Chondrocyte (in vitro differentiated cells): ENCODE data around the gene CRIM1. TPM values are rescaled to one million over a fixed set of nuclear protein-coding genes. Genes with fewer than 3 reads are reported as not detected.

Source experiments
- DNase-seq: peaks from one replicate; pipeline ENCODE4 v3.0.0; 2021; ENCODE audit warnings: mixed read lengths, low spot score
- H3K27ac Mint-ChIP-seq: one replicate; pipeline ENCODE4 v1.8.0; 2021; ENCODE audit warnings: mild to moderate bottlenecking, moderate library complexity, mixed read lengths; ENCODE audit not compliant: unreplicated experiment
- H3K27me3 Mint-ChIP-seq: 2 replicates; pipeline ENCODE4 v1.8.0; 2021; ENCODE audit warnings: low read depth, mixed read lengths
- H3K36me3 Mint-ChIP-seq: 2 replicates; pipeline ENCODE4 v1.8.0; 2021; ENCODE audit warnings: low read depth, mixed read lengths
- H3K4me1 Mint-ChIP-seq: 2 replicates; pipeline ENCODE4 v1.8.0; 2021; ENCODE audit warnings: low read depth, mild to moderate bottlenecking, mixed read lengths
- H3K4me3 Mint-ChIP-seq: one replicate; pipeline ENCODE4 v1.8.0; 2021; ENCODE audit warnings: mild to moderate bottlenecking, moderate library complexity, mixed read lengths; ENCODE audit not compliant: unreplicated experiment
- H3K9me3 Mint-ChIP-seq: 2 replicates; pipeline ENCODE4 v1.8.0; 2021; ENCODE audit warnings: low read depth, mixed read lengths
- CTCF ChIP-seq: fragments of 200-600 bp; sonication (generic); IDR thresholded peaks from 2 replicates; pipeline ENCODE4 v1.5.0; 2021; ENCODE audit warnings: antibody characterized with exemption, mild to moderate bottlenecking, moderate library complexity
- total RNA-seq: library from RNA; stranded (reverse); gene quantifications from 3 replicates; pipeline ENCODE4 v1.2.1, GENCODE V29; 2021

The CRIM1 gene
- total RNA-seq, 1 donor from 2014 or later, result 194 TPM

- Mint-ChIP-seq H3K4me3 (no peak overlapping the region), H3K27ac (peak overlapping the region; percentile 92), H3K27me3 (no peaks in the 10 kb centered on the region), H3K4me1 (peaks cover 81% of the 10 kb centered on the region), H3K36me3 (peaks cover 22% of the 10 kb centered on the region), H3K9me3 (no peaks in the 10 kb centered on the region)
- no peak for TF ChIP-seq CTCF
- DNase-seq, result no peak
Measured at GRCh38 chr2:36484454-36484853, 128.9 kb downstream of the CRIM1 start.

GRCh38 chr2:36485521-36485920 is 129.9 kb downstream of the CRIM1 start:
- Mint-ChIP-seq H3K4me1 (peaks cover 83% of the 10 kb centered on the region), H3K27me3 (no peaks in the 10 kb centered on the region), H3K4me3 (no peak overlapping the region), H3K9me3 (no peaks in the 10 kb centered on the region), H3K27ac (peak overlapping the region; percentile 92), H3K36me3 (peaks cover 19% of the 10 kb centered on the region)
- TF ChIP-seq CTCF, result no peak
- no peak for DNase-seq

GRCh38 chr2:36486521-36487044 is 131.0 kb downstream of the CRIM1 start:
- no peaks in the 10 kb centered on the region for H3K9me3 Mint-ChIP-seq
- H3K36me3 Mint-ChIP-seq, result peaks cover 22% of the 10 kb centered on the region
- no peak for TF ChIP-seq CTCF
- no peak for DNase-seq
- no peak overlapping the region for H3K4me3 Mint-ChIP-seq
- peaks cover 88% of the 10 kb centered on the region for H3K4me1 Mint-ChIP-seq
- peak overlapping the region; percentile 92 for H3K27ac Mint-ChIP-seq
- no peaks in the 10 kb centered on the region for H3K27me3 Mint-ChIP-seq

- H3K27me3 Mint-ChIP-seq, result no peaks in the 10 kb centered on the region
- no peak overlapping the region for H3K4me3 Mint-ChIP-seq
- H3K9me3 Mint-ChIP-seq, result no peaks in the 10 kb centered on the region
- no peak for TF ChIP-seq CTCF
- H3K36me3 Mint-ChIP-seq, result peaks cover 17% of the 10 kb centered on the region
- peaks cover 100% of the 10 kb centered on the region for H3K4me1 Mint-ChIP-seq
- peak overlapping the region; percentile 94 for H3K27ac Mint-ChIP-seq
- DNase-seq, result no peak
Measured at GRCh38 chr2:36487947-36488346, 132.4 kb downstream of the CRIM1 start.

- no peak overlapping the region for H3K4me3 Mint-ChIP-seq
- no peaks in the 10 kb centered on the region for H3K27me3 Mint-ChIP-seq
- peak overlapping the region; percentile 94 for H3K27ac Mint-ChIP-seq
- no peak for DNase-seq
- no peaks in the 10 kb centered on the region for H3K9me3 Mint-ChIP-seq
- no peak for TF ChIP-seq CTCF
- peaks cover 96% of the 10 kb centered on the region for H3K4me1 Mint-ChIP-seq
- peaks cover 8% of the 10 kb centered on the region for H3K36me3 Mint-ChIP-seq
Measured at GRCh38 chr2:36489281-36489680, 133.7 kb downstream of the CRIM1 start.
